CD4-positive, alpha-beta T cell treated with Interleukin-17A for 4 hours (primary cell): ENCODE measurements around the gene CLEC12A.
"Not testable (repeated sequence)": the region's sequence is repeated elsewhere in the genome, so short reads cannot be mapped to it uniquely, and the experiment has no call there.

ENCODE experiments used
- DNase-seq: peaks from one replicate; pipeline ENCODE4 v3.0.0-alpha.2; 2020; ENCODE audit warnings: mixed read lengths

Gene CLEC12A

GRCh38 chr12:9973949-9974348 lies 2.7 kb downstream of the CLEC12A start:
- no peak for DNase-seq

DNA sequence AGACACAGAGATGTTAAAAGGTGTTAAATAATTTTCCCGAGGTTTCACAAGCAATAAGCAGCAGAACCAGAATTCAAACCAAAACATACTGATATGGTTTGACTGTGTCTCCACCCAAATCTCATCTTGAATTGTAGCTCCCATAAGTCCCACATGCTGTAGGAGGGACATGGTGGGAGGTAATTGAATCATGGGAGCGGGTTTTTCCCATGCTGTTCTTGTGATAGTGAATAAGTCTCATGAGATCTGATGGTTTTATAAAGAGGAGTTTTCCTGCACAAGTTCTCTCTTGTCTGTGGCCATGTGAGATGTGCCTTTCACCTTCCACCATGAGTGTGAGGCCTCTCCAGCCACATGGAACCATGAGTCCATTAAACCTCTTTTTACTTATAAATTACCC lies 3.5 kb downstream of the CLEC12A start:
- not testable (repeated sequence) for DNase-seq

GRCh38 chr12:9975614-9976013 lies 4.4 kb downstream of the CLEC12A start:
- DNase-seq: no peak

- DNase-seq: not testable (repeated sequence)
Observed at GRCh38 chr12:9976626-9977025, 5.4 kb downstream of the CLEC12A start.

DNA sequence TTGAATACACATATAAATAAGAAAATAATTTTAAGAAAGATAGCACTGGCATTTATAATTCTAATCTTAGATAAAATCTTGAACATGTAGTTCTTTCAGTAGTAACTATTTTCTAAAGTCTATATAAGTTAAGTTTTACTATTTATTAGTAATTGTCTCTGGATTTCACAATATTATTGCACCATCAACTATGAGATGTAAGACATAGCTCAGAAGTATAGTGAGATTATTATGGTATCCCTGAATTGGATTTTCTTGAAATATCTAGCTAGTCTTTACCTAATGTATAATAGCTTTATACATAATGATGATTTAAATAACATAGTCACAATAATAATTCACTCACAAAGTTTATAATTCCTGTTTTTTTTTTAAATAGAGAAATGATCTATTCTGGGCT lies 6.7 kb downstream of the CLEC12A start:
- DNase-seq: no peak

DNA sequence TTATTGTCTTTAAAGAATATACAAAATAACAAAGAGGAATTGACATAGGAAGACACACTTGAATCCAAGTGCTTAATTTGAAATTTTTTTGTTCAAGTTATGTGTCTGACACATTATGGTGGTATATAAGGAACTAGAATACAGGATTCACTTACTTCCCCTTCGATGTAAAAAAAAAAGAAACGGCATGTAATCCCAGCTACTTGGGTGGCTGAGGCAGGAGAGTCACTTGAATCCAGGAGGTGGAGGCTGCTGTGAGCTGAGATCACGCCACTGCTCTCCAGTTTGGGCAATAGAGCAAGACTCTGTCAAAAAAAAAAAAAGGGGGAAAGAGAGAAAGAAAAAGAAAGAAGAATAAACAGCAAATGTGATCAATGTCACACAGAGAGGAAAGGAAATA lies 8.9 kb downstream of the CLEC12A start:
- no peak for DNase-seq

DNA sequence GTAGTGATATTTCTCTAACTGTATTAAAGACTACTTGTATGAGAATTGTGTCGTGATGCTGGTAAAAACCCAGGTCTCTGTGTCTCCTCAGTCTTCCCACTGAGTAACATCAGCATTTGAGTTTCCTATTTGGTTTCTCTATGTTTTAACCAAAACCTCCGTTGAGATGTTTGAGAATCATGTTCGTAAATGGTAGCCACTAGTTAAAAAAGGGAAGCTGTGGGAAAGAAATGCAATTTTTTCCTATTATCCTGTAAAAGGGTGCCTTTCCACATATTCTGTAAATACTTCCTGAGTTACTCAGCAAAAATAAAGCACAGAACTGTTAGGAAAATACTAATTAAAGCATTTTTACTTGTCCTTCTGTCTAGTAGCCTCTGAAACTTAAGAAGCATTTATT lies 20.7 kb downstream of the CLEC12A start:
- no peak for DNase-seq

DNA sequence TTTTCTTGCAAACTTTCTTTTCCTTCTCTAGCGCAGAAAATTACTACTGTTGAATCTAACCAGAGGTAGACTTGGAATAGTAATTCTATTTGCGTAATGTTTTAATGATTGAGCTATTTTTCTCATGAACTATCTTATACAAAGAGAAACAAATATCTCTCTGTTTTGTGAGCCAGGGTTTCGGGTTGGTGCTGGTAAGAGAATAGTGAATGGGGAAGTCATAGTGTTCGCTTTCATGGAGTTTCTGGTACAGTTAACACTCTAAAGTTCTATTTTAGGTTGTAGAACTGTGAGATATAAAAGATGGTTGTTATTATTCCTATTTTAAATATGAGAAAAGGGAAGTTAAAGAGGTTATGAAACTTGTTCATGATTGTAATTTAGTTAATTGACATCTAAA lies 21.1 kb downstream of the CLEC12A start:
- no peak for DNase-seq

DNA sequence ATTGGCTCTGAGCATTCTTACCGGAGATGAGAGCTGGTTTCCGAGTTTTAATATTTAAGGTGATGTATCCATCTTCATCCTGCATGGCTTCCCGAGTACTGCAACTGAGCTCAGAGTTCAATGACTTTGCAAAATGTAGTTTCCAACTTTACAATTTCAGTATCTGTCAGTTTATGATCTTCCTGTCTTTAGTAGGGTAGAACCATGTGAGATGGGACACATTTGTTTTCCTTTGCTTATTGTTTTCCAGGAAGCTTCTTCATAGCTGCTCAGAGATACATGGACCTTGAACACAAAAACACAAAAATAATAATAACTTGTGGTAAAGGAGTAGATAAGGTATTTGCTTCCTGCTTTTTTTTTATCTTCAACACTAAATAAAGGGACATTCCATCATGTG lies 27.8 kb downstream of the CLEC12A start, which contains the start of gene CLEC1B:
TSS of gene CLEC1B (minus strand) at position 106 of the 400 bp plus-strand sequence. CDS start at position 85, 21 bp downstream.
- no peak for DNase-seq

GRCh38 chr12:10001171-10001776 lies 30.1 kb downstream of the CLEC12A start:
- DNase-seq: no peak

DNA sequence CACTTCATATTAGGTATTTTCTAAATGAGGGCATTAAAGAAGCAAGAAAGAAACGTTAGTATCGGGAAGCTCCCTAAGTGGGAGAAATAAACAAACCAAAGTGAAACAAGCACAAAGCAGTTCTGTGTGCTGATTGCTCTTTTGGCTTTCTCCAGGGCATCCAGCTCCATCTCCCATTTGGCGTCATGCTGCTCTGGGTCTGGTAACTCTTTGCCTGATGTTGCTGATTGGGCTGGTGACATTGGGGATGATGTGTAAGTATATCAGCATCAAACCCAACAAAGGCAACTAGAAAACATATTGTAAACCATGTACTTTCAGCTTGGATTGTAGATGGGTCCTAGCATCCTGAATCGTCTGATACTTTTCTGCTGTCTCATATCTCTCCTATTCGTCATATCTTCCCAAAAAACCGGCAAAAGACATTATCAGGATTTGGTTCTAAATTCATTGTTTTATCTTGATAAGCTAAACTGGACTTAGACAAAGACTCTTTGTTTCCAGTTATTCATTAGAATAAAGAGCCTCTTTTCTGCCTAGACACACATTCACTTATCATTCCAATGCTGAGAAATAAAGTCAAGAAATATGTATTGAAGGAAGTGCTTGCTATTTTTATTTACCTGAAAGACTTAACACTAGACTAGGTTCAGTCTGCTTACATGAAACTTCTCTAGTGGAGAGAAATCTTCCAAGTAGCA lies 41.6 kb downstream of the CLEC12A start:
- DNase-seq: no peak

DNA sequence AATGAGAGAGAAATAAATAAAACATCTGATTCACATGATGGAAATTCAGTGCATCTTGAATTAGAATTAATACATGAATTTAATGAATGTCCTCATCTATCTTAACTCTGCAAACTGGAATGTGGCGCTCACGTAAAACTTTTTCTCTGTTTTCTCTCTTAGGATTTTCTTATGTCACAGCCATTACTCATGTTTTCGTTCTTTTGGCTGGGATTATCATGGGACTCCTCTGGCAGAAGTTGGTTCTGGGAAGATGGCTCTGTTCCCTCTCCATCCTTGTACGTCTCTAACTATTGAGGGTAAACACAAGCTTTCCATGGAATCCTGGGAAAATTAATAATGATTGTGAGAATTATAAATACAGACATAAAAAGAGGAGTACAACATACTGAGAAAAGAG lies 44.2 kb downstream of the CLEC12A start:
- DNase-seq: no peak

- no peak for DNase-seq
Observed at GRCh38 chr12:10016881-10017280, 45.7 kb downstream of the CLEC12A start.

DNA sequence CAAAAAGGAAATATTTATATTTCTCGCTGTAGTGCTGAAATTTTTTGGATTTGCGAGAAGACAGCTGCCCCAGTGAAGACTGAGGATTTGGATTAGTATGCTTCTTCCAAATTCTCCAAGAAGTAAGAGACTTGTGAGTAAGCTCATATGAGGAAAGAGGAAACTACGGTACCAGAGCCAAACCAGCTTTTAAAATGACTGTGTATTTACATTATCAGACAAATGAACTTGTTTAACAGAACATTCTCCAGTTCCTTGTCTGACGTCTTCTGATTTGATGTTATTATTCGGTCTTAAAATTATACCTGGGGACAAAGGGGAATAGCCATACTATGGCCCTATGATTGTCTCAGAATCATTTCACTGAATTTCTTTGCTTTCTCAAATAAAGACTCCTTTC lies 47.2 kb downstream of the CLEC12A start:
- no peak for DNase-seq

- DNase-seq: no peak
Observed at GRCh38 chr12:10021342-10021741, 50.1 kb downstream of the CLEC12A start.

- DNase-seq: no peak
Observed at GRCh38 chr12:10025236-10025635, 54.0 kb downstream of the CLEC12A start.

GRCh38 chr12:10026666-10027065 lies 55.5 kb downstream of the CLEC12A start:
- not testable (repeated sequence) for DNase-seq

DNA sequence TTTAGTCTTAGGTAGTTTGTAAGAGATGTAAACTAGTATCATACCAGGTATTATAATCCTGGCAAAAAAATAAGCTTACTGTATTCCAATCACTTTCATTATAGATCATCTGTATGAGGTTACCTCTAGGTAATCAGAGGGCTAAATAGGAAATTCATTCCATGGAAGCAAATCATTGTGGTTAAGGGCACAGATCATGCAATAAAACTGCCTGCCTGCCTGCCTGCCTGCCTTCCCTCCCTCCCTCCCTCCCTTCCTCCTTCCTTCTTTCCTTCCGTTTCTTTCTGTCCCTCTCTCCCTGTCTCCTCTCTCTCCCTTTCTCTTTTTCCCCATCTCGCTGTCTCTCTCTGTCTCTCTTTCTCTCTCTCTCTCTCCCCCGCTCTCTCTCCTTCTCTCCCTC lies 56.1 kb downstream of the CLEC12A start:
- no peak for DNase-seq

GRCh38 chr12:10027721-10028120 lies 56.5 kb downstream of the CLEC12A start:
- DNase-seq: no peak

- DNase-seq: no peak
Observed at GRCh38 chr12:10030446-10030845, 59.2 kb downstream of the CLEC12A start, which contains the start of gene CLEC9A. CLEC9A (plus strand) TSS chr12:10030682; CDS start chr12:10052688, 22,006 bp downstream.

GRCh38 chr12:10031321-10031720 lies 60.1 kb downstream of the CLEC12A start:
- DNase-seq: no peak

- DNase-seq: no peak
Observed at GRCh38 chr12:10031771-10032175, 60.6 kb downstream of the CLEC12A start.

- no peak for DNase-seq
Observed at GRCh38 chr12:10033783-10034545, 62.8 kb downstream of the CLEC12A start.
